ENCODE measurements around the gene DAZAP1. TPM values are rescaled to one million over a fixed set of nuclear protein-coding genes. Genes with fewer than 3 reads are reported as not detected.

The DAZAP1 gene
- total and polyA plus RNA-seq, 5 donors from 2014 or later = 2.4 to 153 (median 5.0) TPM

DNA sequence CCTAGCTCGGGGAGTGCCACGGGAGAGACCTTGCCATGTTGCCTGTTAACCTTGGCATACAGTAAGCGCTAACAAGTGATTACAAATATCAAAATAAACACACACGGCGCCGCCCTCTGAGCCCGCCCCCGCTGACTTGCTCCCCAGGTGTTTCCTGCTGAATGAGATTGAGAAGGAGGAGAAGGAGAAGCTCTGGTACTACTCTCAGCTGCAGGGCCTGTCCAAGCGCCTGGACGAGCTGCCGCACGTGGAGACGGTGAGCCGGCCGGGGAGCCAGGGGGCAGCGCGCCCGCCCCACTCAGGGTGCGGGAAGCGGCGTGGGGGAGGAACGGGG, 47.6 kb downstream of the DAZAP1 start:
- no peak overlapping the region for H3K4me3 ChIP-seq (ENCODE audit: low read depth, low read length)

GRCh38 chr19:1455336-1456120, 48.1 kb downstream of the DAZAP1 start:
- Histone ChIP-seq H3K9me3 (ENCODE audit: control insufficient read depth in 2 of 2, low read length in 2 of 2) (no peaks in the 10 kb centered on the region), H3K4me3 (ENCODE audit: low read depth, low read length) (no peak overlapping the region), H3K27ac (ENCODE audit: insufficient read depth, low read length, poor library complexity, severe bottlenecking) (no peak overlapping the region), H3K27me3 (ENCODE audit: control insufficient read depth, insufficient read depth, low read length) (peaks cover 10% of the 10 kb centered on the region), H3K36me3 (ENCODE audit: control insufficient read depth, insufficient read depth, low read length) (peaks cover 1% of the 10 kb centered on the region), H3K4me1 (ENCODE audit: control insufficient read depth, insufficient read depth, low read length, poor library complexity, severe bottlenecking) (peaks cover 16% of the 10 kb centered on the region)
- no peaks in the 10 kb centered on the region for H3K36me3 Mint-ChIP-seq
- H3K27ac Mint-ChIP-seq = peak overlapping the region in 1 of 3 donors; percentile 32
- peaks cover 0 to 34% (median 4%) of the 10 kb centered on the region in 4 donors for H3K4me1 Mint-ChIP-seq
- ATAC-seq (ENCODE audit: low read depth in 2 of 2) = peak; percentile 54 to 56
- peak; percentile 55 to 74 (median 56) for DNase-seq
- peaks cover 0 to 4% (median 0%) of the 10 kb centered on the region in 7 donors for H3K9me3 Mint-ChIP-seq
- H3K4me3 Mint-ChIP-seq = peak overlapping the region in 3 of 4 donors; percentile 62 to 80 (median 76)
- peaks cover 52% of the 10 kb centered on the region for H3K27me3 Mint-ChIP-seq

More for the DNA sequence above, 47.6 kb downstream of the DAZAP1 start:
- Histone ChIP-seq H3K27ac (ENCODE audit: insufficient read depth, low read length, poor library complexity, severe bottlenecking) (no peak overlapping the region), H3K27me3 (ENCODE audit: control insufficient read depth, insufficient read depth, low read length) (peaks cover 14% of the 10 kb centered on the region), H3K4me1 (ENCODE audit: control insufficient read depth, insufficient read depth, low read length, poor library complexity, severe bottlenecking) (peaks cover 21% of the 10 kb centered on the region), H3K36me3 (ENCODE audit: control insufficient read depth, insufficient read depth, low read length) (no peaks in the 10 kb centered on the region), H3K9me3 (ENCODE audit: control insufficient read depth in 2 of 2, low read length in 2 of 2) (no peaks in the 10 kb centered on the region)
- no peak overlapping the region for H3K27ac Mint-ChIP-seq
- H3K4me1 Mint-ChIP-seq = peaks cover 0 to 37% (median 4%) of the 10 kb centered on the region in 4 donors
- H3K9me3 Mint-ChIP-seq = peaks cover 0 to 4% (median 0%) of the 10 kb centered on the region in 7 donors
- peak overlapping the region in 3 of 4 donors; percentile 67 to 80 (median 71) for H3K4me3 Mint-ChIP-seq
- no peaks in the 10 kb centered on the region for H3K36me3 Mint-ChIP-seq
- ATAC-seq (ENCODE audit: low read depth in 2 of 2) = no peak
- peak in 1 of 3 donors; percentile 39 for DNase-seq
- H3K27me3 Mint-ChIP-seq = peaks cover 55% of the 10 kb centered on the region

DNA sequence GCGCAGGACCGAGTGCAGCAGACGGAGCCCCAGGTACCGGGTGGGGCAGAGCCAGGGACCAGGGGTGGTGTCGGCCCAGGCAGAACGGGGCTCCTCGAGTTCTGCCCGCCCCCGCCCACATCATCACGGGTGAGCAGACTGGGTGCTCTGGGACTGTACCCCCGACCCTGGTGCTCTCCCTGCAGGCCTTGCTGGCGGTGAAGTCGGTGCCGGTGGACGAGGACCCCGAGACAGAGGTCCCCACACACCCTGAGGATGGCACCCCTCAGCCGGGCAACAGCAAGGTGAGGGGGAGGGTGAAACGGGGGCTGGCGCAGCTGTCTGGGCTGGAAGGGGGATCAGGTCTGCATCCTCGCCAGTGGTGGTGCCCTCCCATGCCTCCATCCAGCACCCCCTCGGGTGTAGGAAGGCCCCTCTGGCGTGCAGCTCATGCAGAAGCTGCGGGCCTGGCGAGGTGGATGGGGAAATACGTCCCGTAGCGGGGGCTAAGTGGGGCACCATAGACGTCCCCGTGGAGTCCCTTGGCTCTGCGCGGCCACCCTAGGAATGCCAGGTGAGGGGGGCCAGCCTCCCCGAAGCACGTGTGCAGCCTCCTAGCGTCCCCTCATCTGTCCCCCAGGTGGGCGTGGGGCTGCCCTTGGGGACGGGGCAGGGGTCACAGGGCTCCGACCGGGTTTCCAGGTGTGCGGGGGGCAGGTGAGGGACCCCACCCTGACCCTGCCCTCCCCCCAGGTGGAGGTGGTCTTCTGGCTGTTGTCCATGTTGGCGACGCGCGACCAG, 48.9 kb downstream of the DAZAP1 start:
- Mint-ChIP-seq H3K9me3 (peaks cover 0 to 3% (median 0%) of the 10 kb centered on the region in 7 donors), H3K4me1 (peaks cover 0 to 28% (median 4%) of the 10 kb centered on the region in 4 donors), H3K27me3 (peaks cover 44% of the 10 kb centered on the region), H3K36me3 (no peaks in the 10 kb centered on the region), H3K27ac (no peak overlapping the region), H3K4me3 (no peak overlapping the region)
- Histone ChIP-seq H3K9me3 (ENCODE audit: control insufficient read depth in 2 of 2, low read length in 2 of 2) (no peaks in the 10 kb centered on the region), H3K27ac (ENCODE audit: insufficient read depth, low read length, poor library complexity, severe bottlenecking) (no peak overlapping the region), H3K27me3 (ENCODE audit: control insufficient read depth, insufficient read depth, low read length) (peaks cover 4% of the 10 kb centered on the region), H3K4me1 (ENCODE audit: control insufficient read depth, insufficient read depth, low read length, poor library complexity, severe bottlenecking) (peaks cover 16% of the 10 kb centered on the region), H3K36me3 (ENCODE audit: control insufficient read depth, insufficient read depth, low read length) (peaks cover 4% of the 10 kb centered on the region), H3K4me3 (ENCODE audit: low read depth, low read length) (no peak overlapping the region)
- ATAC-seq (ENCODE audit: low read depth in 2 of 2) = no peak
- DNase-seq = no peak

- no peaks in the 10 kb centered on the region for H3K9me3 ChIP-seq (ENCODE audit: control insufficient read depth in 2 of 2, low read length in 2 of 2)
- Mint-ChIP-seq H3K27me3 (peaks cover 43% of the 10 kb centered on the region), H3K4me1 (peaks cover 0 to 28% (median 4%) of the 10 kb centered on the region in 4 donors), H3K9me3 (peaks cover 0 to 3% (median 0%) of the 10 kb centered on the region in 7 donors), H3K4me3 (no peak overlapping the region), H3K36me3 (no peaks in the 10 kb centered on the region), H3K27ac (no peak overlapping the region)
- H3K4me1 ChIP-seq (ENCODE audit: control insufficient read depth, insufficient read depth, low read length, poor library complexity, severe bottlenecking) = peaks cover 16% of the 10 kb centered on the region
- peaks cover 4% of the 10 kb centered on the region for H3K36me3 ChIP-seq (ENCODE audit: control insufficient read depth, insufficient read depth, low read length)
- no peak overlapping the region for H3K4me3 ChIP-seq (ENCODE audit: low read depth, low read length)
- no peak for DNase-seq
- ATAC-seq (ENCODE audit: low read depth in 2 of 2) = no peak
- peaks cover 4% of the 10 kb centered on the region for H3K27me3 ChIP-seq (ENCODE audit: control insufficient read depth, insufficient read depth, low read length)
- no peak overlapping the region for H3K27ac ChIP-seq (ENCODE audit: insufficient read depth, low read length, poor library complexity, severe bottlenecking)
Observed at GRCh38 chr19:1457031-1457739, 49.8 kb downstream of the DAZAP1 start.

- H3K27ac Mint-ChIP-seq = no peak overlapping the region
- Histone ChIP-seq H3K4me1 (ENCODE audit: control insufficient read depth, insufficient read depth, low read length, poor library complexity, severe bottlenecking) (peaks cover 16% of the 10 kb centered on the region), H3K9me3 (ENCODE audit: control insufficient read depth in 2 of 2, low read length in 2 of 2) (no peaks in the 10 kb centered on the region), H3K27ac (ENCODE audit: insufficient read depth, low read length, poor library complexity, severe bottlenecking) (no peak overlapping the region), H3K27me3 (ENCODE audit: control insufficient read depth, insufficient read depth, low read length) (peaks cover 4% of the 10 kb centered on the region), H3K4me3 (ENCODE audit: low read depth, low read length) (no peak overlapping the region), H3K36me3 (ENCODE audit: control insufficient read depth, insufficient read depth, low read length) (peaks cover 4% of the 10 kb centered on the region)
- ATAC-seq (ENCODE audit: low read depth in 2 of 2) (no peak), DNase-seq (no peak)
- H3K4me1 Mint-ChIP-seq = peaks cover 0 to 27% (median 4%) of the 10 kb centered on the region in 4 donors
- H3K27me3 Mint-ChIP-seq = peaks cover 43% of the 10 kb centered on the region
- peaks cover 0 to 3% (median 0%) of the 10 kb centered on the region in 7 donors for H3K9me3 Mint-ChIP-seq
- H3K36me3 Mint-ChIP-seq = no peaks in the 10 kb centered on the region
- no peak overlapping the region for H3K4me3 Mint-ChIP-seq
Observed at GRCh38 chr19:1457892-1458291, 50.5 kb downstream of the DAZAP1 start.

DNA sequence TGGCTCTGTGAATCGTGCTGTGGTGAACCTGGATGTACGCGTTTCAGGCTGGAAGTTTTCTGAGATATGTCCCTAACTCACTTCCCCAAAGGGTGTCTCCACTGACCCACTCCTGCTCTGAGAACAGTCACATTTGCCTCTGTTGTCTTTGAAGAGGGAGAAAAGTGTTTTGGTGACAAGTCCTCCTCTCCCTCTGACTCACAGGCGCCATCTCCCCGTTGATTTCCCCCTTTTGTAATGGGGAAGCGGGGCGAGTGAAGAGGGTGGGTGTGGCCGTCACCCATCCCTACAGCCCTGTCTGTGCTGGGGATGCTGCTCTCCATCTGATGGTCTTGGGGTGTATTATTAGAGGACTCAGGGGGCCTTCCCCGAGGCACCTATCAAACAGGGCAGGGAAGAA, 52.1 kb downstream of the DAZAP1 start:
- H3K36me3 Mint-ChIP-seq = no peaks in the 10 kb centered on the region
- H3K4me1 ChIP-seq (ENCODE audit: control insufficient read depth, insufficient read depth, low read length, poor library complexity, severe bottlenecking) = peaks cover 16% of the 10 kb centered on the region
- peaks cover 2% of the 10 kb centered on the region for H3K27me3 ChIP-seq (ENCODE audit: control insufficient read depth, insufficient read depth, low read length)
- no peak overlapping the region for H3K4me3 ChIP-seq (ENCODE audit: low read depth, low read length)
- H3K9me3 ChIP-seq (ENCODE audit: control insufficient read depth in 2 of 2, low read length in 2 of 2) = no peaks in the 10 kb centered on the region
- H3K27me3 Mint-ChIP-seq = peaks cover 37% of the 10 kb centered on the region
- peaks cover 0 to 22% (median 0%) of the 10 kb centered on the region in 4 donors for H3K4me1 Mint-ChIP-seq
- H3K27ac Mint-ChIP-seq = peak overlapping the region in 1 of 3 donors; percentile 80
- ATAC-seq (ENCODE audit: low read depth in 2 of 2) = no peak
- H3K4me3 Mint-ChIP-seq = peak overlapping the region in 1 of 4 donors; percentile 22
- H3K27ac ChIP-seq (ENCODE audit: insufficient read depth, low read length, poor library complexity, severe bottlenecking) = no peak overlapping the region
- peaks cover 0 to 3% (median 0%) of the 10 kb centered on the region in 7 donors for H3K9me3 Mint-ChIP-seq
- no peak for DNase-seq
- peaks cover 4% of the 10 kb centered on the region for H3K36me3 ChIP-seq (ENCODE audit: control insufficient read depth, insufficient read depth, low read length)

Measured in CD4-positive, CD25-positive, alpha-beta regulatory T cell (primary cell).